Caco-2 (cell line): ENCODE data around the gene KIF21A. TPM values are rescaled to one million over a fixed set of nuclear protein-coding genes. Genes with fewer than 3 reads are reported as not detected.

Experiments
- BruUV-seq: library from RNA; stranded (reverse); fragments of 400-500 nt; replicated peaks from 2 replicates; lab custom pipeline; 2021; lab: Mats Ljungman, UMichigan
- CTCF ChIA-PET: fragments of 300-600 bp; sonication (Branson Sonifier 250); formaldehyde crosslinking; loops from one replicate; lab custom pipeline; 2022; ENCODE audit warnings: antibody characterized with exemption; lab: Charles Lee
- POLR2A ChIA-PET: fragments of 300-600 bp; sonication (Branson Sonifier 250); formaldehyde crosslinking; loops from one replicate; lab custom pipeline; 2022; ENCODE audit warnings: antibody characterized with exemption; lab: Charles Lee
- DNase-seq, 2 experiments: peaks; one replicate each; pipeline versions ENCODE4 v3.0.0 to v3.0.0-alpha.2; 2020 to 2022
- H3K27me3 ChIP-seq: replicated peaks from 2 replicates; pipeline ENCODE4 v1.6.0; 2011; ENCODE audit warnings: low read length; ENCODE audit not compliant: control insufficient read depth, insufficient read depth
- H3K36me3 ChIP-seq: 2 replicates; pipeline ENCODE4 v1.5.1; 2011; ENCODE audit warnings: low read length; ENCODE audit not compliant: control insufficient read depth, insufficient read depth
- H3K4me1 ChIP-seq: fragments of 250-450 bp; sonication (Bioruptor Pico); 2 replicates; pipeline ENCODE4 v1.5.1; 2020; ENCODE audit warnings: mild to moderate bottlenecking
- H3K4me3 ChIP-seq: 2 replicates; pipeline ENCODE4 v1.5.1; 2011; ENCODE audit warnings: low read depth, mild to moderate bottlenecking, control low read depth, low read length
- H3K9me3 ChIP-seq: fragments of 250-450 bp; sonication (Bioruptor Pico); 2 replicates; pipeline ENCODE4 v1.5.1; 2020; ENCODE audit warnings: mild to moderate bottlenecking, moderate library complexity
- H3K27ac Mint-ChIP-seq: one replicate; pipeline ENCODE4 v1.8.0; 2022; ENCODE audit warnings: mixed read lengths; ENCODE audit not compliant: unreplicated experiment
- H3K27me3 Mint-ChIP-seq: one replicate; pipeline ENCODE4 v1.8.0; 2022; ENCODE audit warnings: mixed read lengths; ENCODE audit not compliant: insufficient read depth, unreplicated experiment
- H3K36me3 Mint-ChIP-seq: one replicate; pipeline ENCODE4 v1.8.0; 2022; ENCODE audit warnings: mild to moderate bottlenecking, mixed read lengths; ENCODE audit not compliant: insufficient read depth, unreplicated experiment
- H3K4me1 Mint-ChIP-seq: one replicate; pipeline ENCODE4 v1.8.0; 2022; ENCODE audit warnings: low read depth, mixed read lengths; ENCODE audit not compliant: unreplicated experiment
- H3K4me3 Mint-ChIP-seq: one replicate; pipeline ENCODE4 v1.8.0; 2022; ENCODE audit warnings: mild to moderate bottlenecking, moderate library complexity, mixed read lengths; ENCODE audit not compliant: unreplicated experiment
- H3K9me3 Mint-ChIP-seq: one replicate; pipeline ENCODE4 v1.8.0; 2022; ENCODE audit warnings: mixed read lengths; ENCODE audit not compliant: unreplicated experiment
- intact Hi-C: fragments of 100-400 bp; cut with micrococcal nuclease; formaldehyde crosslinking; loops from one replicate; pipeline ENCODE4 v1.10.0; 2022; ENCODE audit not compliant: unreplicated experiment
- total RNA-seq: library from RNA; stranded (reverse); gene quantifications from 2 replicates; pipeline ENCODE4 v1.2.3, GENCODE V29; 2022
- TF ChIP-seq, protein P1 (sequence below), 2 experiments: fragments of 200-600 bp in 1 of 2; IDR thresholded peaks; 1 replicate in 1 of 2; 2 replicates in 1 of 2; pipeline versions ENCODE4 v1.5.1 to v1.8.0; 2011 to 2022; ENCODE audit warnings: antibody characterized with exemption in 1 of 2, control low read depth in 1 of 2, inconsistent platforms in 1 of 2, low read depth in 1 of 2, low read length in 1 of 2, mild to moderate bottlenecking in 1 of 2, moderate library complexity in 1 of 2; ENCODE audit not compliant: insufficient read depth in 1 of 2, severe bottlenecking in 1 of 2, unreplicated experiment in 1 of 2

Gene KIF21A
- total RNA-seq, 1 experiment from 2014 or later, result 77.5 TPM

DNA sequence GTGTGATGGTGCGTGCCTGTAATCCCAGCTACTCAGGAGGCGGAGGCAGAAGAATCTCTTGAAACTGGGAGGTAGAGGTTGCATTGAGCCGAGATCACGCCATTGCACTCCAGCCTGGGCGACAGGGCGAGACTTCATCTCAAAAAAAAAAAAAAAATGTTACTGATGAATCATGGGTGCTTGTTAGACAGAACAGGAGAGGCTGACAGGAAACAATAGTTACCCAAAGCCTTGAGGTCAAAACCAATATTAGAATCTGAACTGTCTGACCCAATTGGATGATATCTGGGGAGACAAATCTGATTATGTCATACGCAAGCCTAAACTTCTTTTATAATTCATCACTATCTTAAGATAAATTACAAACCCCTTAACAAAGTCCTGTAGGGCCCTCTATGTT, 40.7 kb upstream of the KIF21A start:
- CTCF ChIA-PET, result interaction anchor here (0.7 kb wide), 1 partner anchor 40 kb away, joined by 6 read pairs; the partner anchor contains the start of gene KIF21A

DNA sequence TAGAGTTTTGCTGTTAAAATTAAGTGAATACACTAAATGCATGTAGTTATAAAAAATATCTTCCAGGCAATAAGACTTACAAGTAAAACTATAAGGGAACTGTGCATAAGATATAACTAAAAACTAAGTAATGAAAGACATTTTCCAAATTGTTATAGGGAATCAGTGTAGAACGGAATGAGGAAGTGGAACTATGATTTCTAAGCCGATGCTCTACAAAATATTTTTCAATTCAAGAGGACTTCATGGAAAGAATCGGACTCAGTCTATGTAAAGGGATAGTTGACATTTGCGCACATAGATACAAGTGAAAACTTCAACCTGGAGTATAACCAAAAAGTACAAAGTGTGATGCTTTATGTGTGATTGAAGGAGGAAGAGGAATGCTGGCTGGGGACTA, 40.1 kb upstream of the KIF21A start:
- Mint-ChIP-seq H3K27ac (no peak overlapping the region), H3K9me3 (no peaks in the 10 kb centered on the region), H3K4me3 (no peak overlapping the region), H3K4me1 (no peaks in the 10 kb centered on the region), H3K36me3 (no peaks in the 10 kb centered on the region), H3K27me3 (no peaks in the 10 kb centered on the region)
- CTCF ChIA-PET, result interaction anchor here (0.7 kb wide), 1 partner anchor 40 kb away, joined by 6 read pairs; the partner anchor contains the start of gene KIF21A
- H3K9me3 ChIP-seq, result no peaks in the 10 kb centered on the region
- intact Hi-C loops, result no loop called here
- POLR2A ChIA-PET, result no interaction called here
- TF ChIP-seq, protein P1, sequence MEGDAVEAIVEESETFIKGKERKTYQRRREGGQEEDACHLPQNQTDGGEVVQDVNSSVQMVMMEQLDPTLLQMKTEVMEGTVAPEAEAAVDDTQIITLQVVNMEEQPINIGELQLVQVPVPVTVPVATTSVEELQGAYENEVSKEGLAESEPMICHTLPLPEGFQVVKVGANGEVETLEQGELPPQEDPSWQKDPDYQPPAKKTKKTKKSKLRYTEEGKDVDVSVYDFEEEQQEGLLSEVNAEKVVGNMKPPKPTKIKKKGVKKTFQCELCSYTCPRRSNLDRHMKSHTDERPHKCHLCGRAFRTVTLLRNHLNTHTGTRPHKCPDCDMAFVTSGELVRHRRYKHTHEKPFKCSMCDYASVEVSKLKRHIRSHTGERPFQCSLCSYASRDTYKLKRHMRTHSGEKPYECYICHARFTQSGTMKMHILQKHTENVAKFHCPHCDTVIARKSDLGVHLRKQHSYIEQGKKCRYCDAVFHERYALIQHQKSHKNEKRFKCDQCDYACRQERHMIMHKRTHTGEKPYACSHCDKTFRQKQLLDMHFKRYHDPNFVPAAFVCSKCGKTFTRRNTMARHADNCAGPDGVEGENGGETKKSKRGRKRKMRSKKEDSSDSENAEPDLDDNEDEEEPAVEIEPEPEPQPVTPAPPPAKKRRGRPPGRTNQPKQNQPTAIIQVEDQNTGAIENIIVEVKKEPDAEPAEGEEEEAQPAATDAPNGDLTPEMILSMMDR (IDR thresholded peaks at IDR 0.05; ENCODE audit: insufficient read depth in 1 of 2, low read depth in 1 of 2, low read length in 1 of 2, severe bottlenecking in 1 of 2, unreplicated experiment in 1 of 2), result no peak
- H3K27me3 ChIP-seq, result no peaks in the 10 kb centered on the region
- DNase-seq, result no peak
- H3K36me3 ChIP-seq, result no peaks in the 10 kb centered on the region
- H3K4me3 ChIP-seq, result no peak overlapping the region
- H3K4me1 ChIP-seq, result no peaks in the 10 kb centered on the region
- BruUV-seq, result no TSS peak

More for the DNA sequence above, 40.7 kb upstream of the KIF21A start:
- POLR2A ChIA-PET, result no interaction called here
- no peak overlapping the region for H3K27ac Mint-ChIP-seq
- no peak overlapping the region for H3K4me3 Mint-ChIP-seq
- Histone ChIP-seq H3K4me1 (no peaks in the 10 kb centered on the region), H3K36me3 (no peaks in the 10 kb centered on the region), H3K4me3 (no peak overlapping the region), H3K9me3 (no peaks in the 10 kb centered on the region), H3K27me3 (no peaks in the 10 kb centered on the region)
- H3K36me3 Mint-ChIP-seq, result no peaks in the 10 kb centered on the region
- H3K27me3 Mint-ChIP-seq, result no peaks in the 10 kb centered on the region
- no peak for DNase-seq
- no peaks in the 10 kb centered on the region for H3K4me1 Mint-ChIP-seq
- TF ChIP-seq, protein P1 (IDR thresholded peaks at IDR 0.05; ENCODE audit: insufficient read depth in 1 of 2, low read depth in 1 of 2, low read length in 1 of 2, severe bottlenecking in 1 of 2, unreplicated experiment in 1 of 2), result no peak
- no peaks in the 10 kb centered on the region for H3K9me3 Mint-ChIP-seq
- intact Hi-C loops, result no loop called here
- no TSS peak for BruUV-seq

DNA sequence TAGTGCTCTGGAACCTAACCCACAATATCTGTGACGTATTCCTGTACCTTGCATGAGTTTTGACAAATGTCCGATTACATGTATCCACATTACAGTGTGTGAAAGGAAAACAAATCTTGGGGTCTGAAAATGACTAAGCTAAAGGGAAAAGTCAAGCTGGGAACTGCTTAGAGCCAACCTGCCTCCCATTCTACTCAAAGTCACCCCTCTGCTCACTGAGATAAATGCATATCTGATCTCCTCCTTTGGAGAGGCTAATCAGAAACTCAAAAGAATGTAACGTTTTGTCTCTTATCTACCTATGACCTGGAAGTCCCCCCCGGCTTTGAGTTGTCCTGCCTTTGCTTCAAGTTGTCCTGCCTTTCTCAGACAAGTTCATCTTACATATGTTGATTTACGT, 34.0 kb upstream of the KIF21A start:
- no peaks in the 10 kb centered on the region for H3K36me3 ChIP-seq
- H3K4me1 ChIP-seq, result no peaks in the 10 kb centered on the region; the same call in 1 of the 2 replicates
- DNase-seq, result no peak
- peaks cover 3% of the 10 kb centered on the region for H3K27me3 Mint-ChIP-seq
- H3K27me3 ChIP-seq, result no peaks in the 10 kb centered on the region
- H3K9me3 Mint-ChIP-seq, result peaks cover 17% of the 10 kb centered on the region
- intact Hi-C loops, result loop anchor here (10.0 kb wide), 1 partner anchor 162 kb away; no protein-coding TSS in a partner anchor
- H3K4me1 Mint-ChIP-seq, result peaks cover 7% of the 10 kb centered on the region
- H3K4me3 Mint-ChIP-seq, result no peak overlapping the region
- H3K27ac Mint-ChIP-seq, result no peak overlapping the region
- ChIA-PET CTCF (no interaction called here), POLR2A (no interaction called here)
- no peak overlapping the region for H3K4me3 ChIP-seq
- H3K9me3 ChIP-seq, result no peaks in the 10 kb centered on the region
- no peaks in the 10 kb centered on the region for H3K36me3 Mint-ChIP-seq
- BruUV-seq, result no TSS peak
- TF ChIP-seq, protein P1 (IDR thresholded peaks at IDR 0.05; ENCODE audit: insufficient read depth in 1 of 2, low read depth in 1 of 2, low read length in 1 of 2, severe bottlenecking in 1 of 2, unreplicated experiment in 1 of 2), result no peak
